Stimulated activated CD4-positive, alpha-beta T cell treated with anti-CD3 and anti-CD28 coated beads, Interleukin-12 subunit alpha, Interleukin-12 subunit beta, amount 100 ng/mL, for 24 hours (primary cell): Measurements from ENCODE around the gene C3orf18.

Experiments
- DNase-seq, 2 experiments: peaks; one replicate each; pipeline ENCODE4 v3.0.0-alpha.2; 2020; ENCODE audit warnings: low read depth in 2 of 2

Gene C3orf18

GRCh38 chr3:50603261-50604109 lies 35.9 kb upstream of the C3orf18 start:
- no peak for DNase-seq

GRCh38 chr3:50602595-50603191 lies 35.1 kb upstream of the C3orf18 start:
- peak in 1 of 2 experiments; percentile 53 for DNase-seq

- peak; percentile 78 to 91 for DNase-seq
Measured at GRCh38 chr3:50600841-50601591, 33.5 kb upstream of the C3orf18 start.

- no peak for DNase-seq
Measured at GRCh38 chr3:50600141-50600753, 32.7 kb upstream of the C3orf18 start.

- no peak for DNase-seq
Measured at GRCh38 chr3:50599716-50600118, 32.2 kb upstream of the C3orf18 start.

- DNase-seq, result no peak
Measured at GRCh38 chr3:50599115-50599715, 31.7 kb upstream of the C3orf18 start.

- no peak for DNase-seq
Measured at GRCh38 chr3:50594253-50594785, 26.8 kb upstream of the C3orf18 start.

- no peak for DNase-seq
Measured at GRCh38 chr3:50592568-50592967, 25.0 kb upstream of the C3orf18 start.

- no peak for DNase-seq
Measured at GRCh38 chr3:50591196-50591741, 23.7 kb upstream of the C3orf18 start.

GRCh38 chr3:50588759-50589433 lies 21.3 kb upstream of the C3orf18 start:
- no peak for DNase-seq

GRCh38 chr3:50587806-50588758 lies 20.5 kb upstream of the C3orf18 start:
- peak; percentile 80 to 86 for DNase-seq

- no peak for DNase-seq
Measured at GRCh38 chr3:50587373-50587772, 19.8 kb upstream of the C3orf18 start.

GRCh38 chr3:50586763-50587070 lies 19.2 kb upstream of the C3orf18 start:
- DNase-seq, result no peak

- DNase-seq, result peak in 1 of 2 experiments; percentile 57
Measured at GRCh38 chr3:50585919-50586762, 18.6 kb upstream of the C3orf18 start.

- DNase-seq, result no peak
Measured at GRCh38 chr3:50584391-50584790, 16.8 kb upstream of the C3orf18 start.

GRCh38 chr3:50583897-50584296 lies 16.4 kb upstream of the C3orf18 start:
- DNase-seq, result no peak

- DNase-seq, result no peak
Measured at GRCh38 chr3:50582083-50582482, 14.5 kb upstream of the C3orf18 start.

GRCh38 chr3:50581459-50581842 lies 13.9 kb upstream of the C3orf18 start:
- no peak for DNase-seq
